22Rv1 (cell line): ENCODE results near the gene CTNNBIP1.

Experiments
- ZFX ChIP-seq: fragments of 450-650 bp; IDR thresholded peaks from 2 replicates; pipeline ENCODE4 v1.6.1; 2017; ENCODE audit warnings: antibody characterized with exemption, borderline replicate concordance
- TF ChIP-seq, protein P1 (sequence below): fragments of 450-650 bp; IDR thresholded peaks from 2 replicates; pipeline ENCODE4 v1.5.1; 2017; ENCODE audit warnings: mild to moderate bottlenecking

DNA sequence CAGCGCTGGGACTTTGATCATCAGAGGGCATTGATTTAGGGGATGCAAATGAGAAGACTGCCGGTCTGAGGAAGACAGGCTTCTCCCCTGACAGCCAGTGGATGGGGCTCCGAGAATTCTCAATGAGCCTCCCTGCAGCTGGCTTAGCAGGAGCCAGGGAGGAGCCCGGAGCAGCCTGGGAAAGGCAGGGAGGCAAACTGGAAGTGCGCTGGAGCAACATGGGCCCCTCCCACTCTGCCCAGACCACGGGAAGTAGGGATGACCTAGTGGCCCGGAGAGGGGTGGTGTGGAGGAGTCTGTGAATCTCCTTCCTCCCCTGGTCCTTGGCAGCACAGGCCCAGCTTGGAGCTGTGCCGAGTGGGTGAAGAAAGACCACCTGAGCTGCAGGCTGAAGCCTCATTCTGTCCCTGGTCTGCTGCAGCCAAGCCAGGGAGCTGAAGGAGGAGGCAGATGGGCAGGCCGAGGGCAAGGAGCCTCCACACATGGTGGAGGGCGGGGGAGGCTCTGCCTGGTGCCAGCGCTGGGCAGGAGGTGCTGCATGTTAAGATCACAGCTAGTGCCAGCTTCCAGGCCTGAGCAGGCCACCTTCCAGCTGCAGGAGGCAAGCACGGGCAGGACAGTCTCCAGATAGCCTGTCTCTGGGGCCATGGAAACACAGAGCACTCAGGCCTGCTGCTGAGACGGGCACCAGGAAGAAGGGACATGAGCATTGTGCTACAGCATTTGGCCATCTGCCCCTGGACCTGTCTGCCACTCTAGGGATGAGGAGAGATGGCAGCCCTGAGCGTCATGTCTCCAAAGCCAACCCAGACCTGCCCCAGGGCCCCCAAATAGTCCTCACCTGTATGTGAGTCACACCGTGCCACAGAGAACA, 74.1 kb downstream of the CTNNBIP1 start:
- TF ChIP-seq, protein P1, sequence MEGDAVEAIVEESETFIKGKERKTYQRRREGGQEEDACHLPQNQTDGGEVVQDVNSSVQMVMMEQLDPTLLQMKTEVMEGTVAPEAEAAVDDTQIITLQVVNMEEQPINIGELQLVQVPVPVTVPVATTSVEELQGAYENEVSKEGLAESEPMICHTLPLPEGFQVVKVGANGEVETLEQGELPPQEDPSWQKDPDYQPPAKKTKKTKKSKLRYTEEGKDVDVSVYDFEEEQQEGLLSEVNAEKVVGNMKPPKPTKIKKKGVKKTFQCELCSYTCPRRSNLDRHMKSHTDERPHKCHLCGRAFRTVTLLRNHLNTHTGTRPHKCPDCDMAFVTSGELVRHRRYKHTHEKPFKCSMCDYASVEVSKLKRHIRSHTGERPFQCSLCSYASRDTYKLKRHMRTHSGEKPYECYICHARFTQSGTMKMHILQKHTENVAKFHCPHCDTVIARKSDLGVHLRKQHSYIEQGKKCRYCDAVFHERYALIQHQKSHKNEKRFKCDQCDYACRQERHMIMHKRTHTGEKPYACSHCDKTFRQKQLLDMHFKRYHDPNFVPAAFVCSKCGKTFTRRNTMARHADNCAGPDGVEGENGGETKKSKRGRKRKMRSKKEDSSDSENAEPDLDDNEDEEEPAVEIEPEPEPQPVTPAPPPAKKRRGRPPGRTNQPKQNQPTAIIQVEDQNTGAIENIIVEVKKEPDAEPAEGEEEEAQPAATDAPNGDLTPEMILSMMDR = no peak
- TF ChIP-seq ZFX = no peak
